ENCODE results near the gene ANKHD1. TPM values are rescaled to one million over a fixed set of nuclear protein-coding genes. Genes with fewer than 3 reads are reported as not detected.

Gene ANKHD1
- total RNA-seq, 1 donor from 2014 or later, result 82.3 TPM

DNA sequence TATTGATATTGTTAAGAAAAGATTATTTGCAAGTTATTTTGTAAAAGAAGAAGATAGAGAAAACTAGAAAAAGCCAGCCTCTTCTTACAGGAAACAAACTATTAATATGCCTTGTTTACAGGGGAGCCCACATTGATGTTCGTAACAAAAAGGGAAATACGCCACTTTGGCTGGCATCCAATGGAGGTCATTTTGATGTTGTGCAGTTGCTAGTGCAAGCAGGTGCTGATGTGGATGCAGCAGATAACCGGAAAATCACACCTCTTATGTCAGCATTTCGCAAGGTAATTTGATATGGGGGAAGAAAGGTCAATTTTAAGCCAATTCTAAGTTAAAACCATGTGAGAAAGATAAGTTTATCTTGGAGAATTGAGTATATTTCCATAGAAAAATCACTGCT lies 108.3 kb downstream of the ANKHD1 start:
- no peak for DNase-seq (ENCODE audit: extremely low spot score, unreplicated experiment)
- TF ChIP-seq, protein P1, sequence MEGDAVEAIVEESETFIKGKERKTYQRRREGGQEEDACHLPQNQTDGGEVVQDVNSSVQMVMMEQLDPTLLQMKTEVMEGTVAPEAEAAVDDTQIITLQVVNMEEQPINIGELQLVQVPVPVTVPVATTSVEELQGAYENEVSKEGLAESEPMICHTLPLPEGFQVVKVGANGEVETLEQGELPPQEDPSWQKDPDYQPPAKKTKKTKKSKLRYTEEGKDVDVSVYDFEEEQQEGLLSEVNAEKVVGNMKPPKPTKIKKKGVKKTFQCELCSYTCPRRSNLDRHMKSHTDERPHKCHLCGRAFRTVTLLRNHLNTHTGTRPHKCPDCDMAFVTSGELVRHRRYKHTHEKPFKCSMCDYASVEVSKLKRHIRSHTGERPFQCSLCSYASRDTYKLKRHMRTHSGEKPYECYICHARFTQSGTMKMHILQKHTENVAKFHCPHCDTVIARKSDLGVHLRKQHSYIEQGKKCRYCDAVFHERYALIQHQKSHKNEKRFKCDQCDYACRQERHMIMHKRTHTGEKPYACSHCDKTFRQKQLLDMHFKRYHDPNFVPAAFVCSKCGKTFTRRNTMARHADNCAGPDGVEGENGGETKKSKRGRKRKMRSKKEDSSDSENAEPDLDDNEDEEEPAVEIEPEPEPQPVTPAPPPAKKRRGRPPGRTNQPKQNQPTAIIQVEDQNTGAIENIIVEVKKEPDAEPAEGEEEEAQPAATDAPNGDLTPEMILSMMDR (IDR thresholded peaks at IDR 0.05), result no peak
- Mint-ChIP-seq H3K36me3 (ENCODE audit: unreplicated experiment) (peaks cover 60% of the 10 kb centered on the region), H3K9me3 (ENCODE audit: unreplicated experiment) (no peaks in the 10 kb centered on the region), H3K27ac (ENCODE audit: unreplicated experiment) (no peak overlapping the region), H3K27me3 (ENCODE audit: unreplicated experiment) (no peaks in the 10 kb centered on the region), H3K4me1 (ENCODE audit: unreplicated experiment) (no peaks in the 10 kb centered on the region), H3K4me3 (ENCODE audit: unreplicated experiment) (no peak overlapping the region)

DNA sequence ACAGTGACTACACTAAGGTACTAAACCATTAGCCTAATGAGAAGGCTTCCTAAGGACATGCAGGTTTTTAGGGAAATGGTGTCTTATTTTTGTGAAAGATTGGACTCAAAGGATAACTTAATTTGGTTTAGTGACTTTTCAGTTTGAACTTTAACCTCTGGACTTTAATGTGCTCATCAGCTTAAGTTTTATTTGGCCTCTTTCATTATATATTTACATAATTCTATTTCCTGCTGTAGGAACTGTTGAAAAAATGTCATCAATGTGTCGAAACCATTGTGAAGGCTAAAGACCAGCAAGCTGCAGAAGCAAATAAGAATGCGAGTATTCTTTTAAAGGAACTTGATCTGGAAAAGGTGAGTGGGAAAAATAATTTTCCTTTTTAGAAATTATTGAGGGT lies 111.5 kb downstream of the ANKHD1 start:
- Mint-ChIP-seq H3K36me3 (ENCODE audit: unreplicated experiment) (peaks cover 52% of the 10 kb centered on the region), H3K9me3 (ENCODE audit: unreplicated experiment) (peaks cover 3% of the 10 kb centered on the region), H3K4me1 (ENCODE audit: unreplicated experiment) (no peaks in the 10 kb centered on the region)

DNA sequence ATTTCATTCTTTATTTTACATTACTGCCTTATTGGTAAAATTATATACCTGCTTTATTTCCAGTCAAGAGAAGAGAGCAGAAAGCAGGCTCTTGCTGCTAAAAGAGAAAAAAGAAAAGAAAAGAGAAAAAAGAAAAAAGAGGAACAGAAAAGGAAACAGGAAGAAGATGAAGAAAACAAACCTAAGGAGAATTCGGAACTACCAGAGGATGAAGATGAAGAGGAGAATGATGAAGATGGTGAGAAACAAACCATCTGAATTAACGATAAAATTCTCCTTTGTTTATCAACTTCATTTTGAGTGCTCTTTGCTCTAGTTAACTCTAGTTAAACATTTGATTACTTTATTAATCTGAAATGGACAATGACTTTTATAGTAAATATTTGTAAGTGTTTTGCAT lies 122.4 kb downstream of the ANKHD1 start:
- Mint-ChIP-seq H3K27ac (ENCODE audit: unreplicated experiment) (no peak overlapping the region), H3K4me3 (ENCODE audit: unreplicated experiment) (no peak overlapping the region), H3K36me3 (ENCODE audit: unreplicated experiment) (peaks cover 36% of the 10 kb centered on the region), H3K9me3 (ENCODE audit: unreplicated experiment) (no peaks in the 10 kb centered on the region), H3K4me1 (ENCODE audit: unreplicated experiment) (no peaks in the 10 kb centered on the region), H3K27me3 (ENCODE audit: unreplicated experiment) (no peaks in the 10 kb centered on the region)
- no peak for DNase-seq (ENCODE audit: extremely low spot score, unreplicated experiment)
- TF ChIP-seq, protein P1 (IDR thresholded peaks at IDR 0.05), result no peak

More for the DNA sequence above, 111.5 kb downstream of the ANKHD1 start:
- H3K27ac Mint-ChIP-seq (ENCODE audit: unreplicated experiment), result no peak overlapping the region
- TF ChIP-seq, protein P1 (IDR thresholded peaks at IDR 0.05), result no peak
- no peak for DNase-seq (ENCODE audit: extremely low spot score, unreplicated experiment)
- H3K4me3 Mint-ChIP-seq (ENCODE audit: unreplicated experiment), result no peak overlapping the region
- H3K27me3 Mint-ChIP-seq (ENCODE audit: unreplicated experiment), result no peaks in the 10 kb centered on the region

DNA sequence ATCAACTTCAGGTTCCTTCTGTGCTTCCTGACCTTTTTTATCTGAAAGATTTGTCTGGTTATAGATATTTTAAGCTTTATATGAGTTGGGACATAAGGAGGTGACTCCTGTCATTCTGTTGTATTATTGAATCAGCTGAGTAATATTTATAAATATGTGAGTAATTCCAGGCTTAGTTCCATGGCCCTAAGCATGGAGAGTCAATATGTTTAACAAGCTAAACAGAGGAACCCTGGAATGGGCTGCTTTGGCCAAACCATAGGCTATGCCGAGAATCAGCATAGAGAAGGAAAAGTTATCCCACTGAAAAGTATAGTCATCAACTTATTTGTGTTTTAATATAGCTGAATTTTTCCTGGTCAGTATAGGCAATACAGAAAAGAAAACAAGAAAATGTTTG lies 138.6 kb downstream of the ANKHD1 start:
- Mint-ChIP-seq H3K27me3 (ENCODE audit: unreplicated experiment) (no peaks in the 10 kb centered on the region), H3K9me3 (ENCODE audit: unreplicated experiment) (no peaks in the 10 kb centered on the region), H3K4me1 (ENCODE audit: unreplicated experiment) (no peaks in the 10 kb centered on the region), H3K36me3 (ENCODE audit: unreplicated experiment) (peaks cover 45% of the 10 kb centered on the region), H3K4me3 (ENCODE audit: unreplicated experiment) (no peak overlapping the region), H3K27ac (ENCODE audit: unreplicated experiment) (no peak overlapping the region)
- TF ChIP-seq, protein P1 (IDR thresholded peaks at IDR 0.05), result no peak
- no peak for DNase-seq (ENCODE audit: extremely low spot score, unreplicated experiment)

DNA sequence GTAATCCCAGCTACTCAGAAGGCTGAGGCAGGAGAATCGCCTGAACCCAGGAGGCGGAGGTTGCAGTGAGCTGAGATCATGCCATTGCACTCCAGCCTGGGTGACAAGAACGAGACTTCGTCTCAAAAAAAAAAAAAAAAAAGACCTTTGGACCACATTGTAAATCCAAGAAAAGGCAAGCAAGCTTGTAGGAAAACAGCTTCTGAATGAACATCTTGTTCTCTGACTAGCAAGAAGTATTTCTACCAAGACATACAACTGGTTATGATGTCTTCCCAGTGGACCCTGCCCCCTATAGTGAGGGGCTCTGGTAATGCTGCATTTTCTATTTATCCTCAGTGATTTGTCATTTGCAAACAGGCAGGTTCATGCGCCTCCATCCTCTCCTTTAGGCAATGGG lies 141.3 kb downstream of the ANKHD1 start:
- Mint-ChIP-seq H3K27me3 (ENCODE audit: unreplicated experiment) (no peaks in the 10 kb centered on the region), H3K36me3 (ENCODE audit: unreplicated experiment) (peaks cover 37% of the 10 kb centered on the region), H3K4me3 (ENCODE audit: unreplicated experiment) (no peak overlapping the region), H3K27ac (ENCODE audit: unreplicated experiment) (no peak overlapping the region), H3K9me3 (ENCODE audit: unreplicated experiment) (no peaks in the 10 kb centered on the region), H3K4me1 (ENCODE audit: unreplicated experiment) (peaks cover 17% of the 10 kb centered on the region)
- TF ChIP-seq, protein P1 (IDR thresholded peaks at IDR 0.05), result no peak
- no peak for DNase-seq (ENCODE audit: extremely low spot score, unreplicated experiment)

All from osteocyte (in vitro differentiated cells).